Endothelial cell of umbilical vein (primary cell): ENCODE results near the gene ELOVL1. TPM values are rescaled to one million over a fixed set of nuclear protein-coding genes. Genes with fewer than 3 reads are reported as not detected.

ENCODE experiments used
- BruUV-seq: library from RNA; stranded (reverse); fragments of 400-500 nt; replicated peaks from 2 replicates; lab custom pipeline; 2021; lab: Mats Ljungman, UMichigan
- CTCF ChIA-PET: fragments of 300-600, 350-600 bp; sonication (Branson Sonifier 250); formaldehyde crosslinking; loops from one replicate; lab custom pipeline; 2021; ENCODE audit warnings: antibody characterized with exemption, inconsistent platforms; lab: Charles Lee
- POLR2A ChIA-PET: fragments of 300-600, 350-600 bp; sonication (Branson Sonifier 250); formaldehyde crosslinking; loops from one replicate; lab custom pipeline; 2021; ENCODE audit warnings: antibody characterized with exemption, inconsistent platforms; lab: Charles Lee
- DNase-seq: peaks from one replicate; pipeline ENCODE4 v3.0.0-alpha.2; 2011; ENCODE audit warnings: low read depth, low spot score
- FAIRE-seq: peaks from 2 replicates; lab custom pipeline; 2011; peaks lifted over from hg19 to GRCh38; lab: Jason Lieb, UNC
- H2AFZ ChIP-seq: 2 replicates; pipeline ENCODE4 v1.6.0; 2012; ENCODE audit warnings: low read depth, low read length, control low read depth, inconsistent platforms
- H3K27ac ChIP-seq: 2 replicates; pipeline ENCODE4 v1.5.1; 2011; ENCODE audit warnings: low read depth, mild to moderate bottlenecking, control low read depth, low read length, moderate library complexity; ENCODE audit not compliant: insufficient read depth
- H3K27me3 ChIP-seq, 2 experiments: 2 replicates each; pipeline versions ENCODE4 v1.6.0 to v1.6.1; 2011; ENCODE audit warnings: low read length in 2 of 2, mixed read lengths in 1 of 2; ENCODE audit not compliant: control insufficient read depth in 2 of 2, insufficient read depth in 2 of 2
- H3K36me3 ChIP-seq, 2 experiments: 2 replicates in 1 of 2; 3 replicates in 1 of 2; pipeline ENCODE4 v1.5.1; 2011; ENCODE audit warnings: low read length in 2 of 2, mild to moderate bottlenecking in 1 of 2, moderate library complexity in 1 of 2; ENCODE audit not compliant: control insufficient read depth in 2 of 2, insufficient read depth in 2 of 2; ENCODE audit errors: extremely low read depth in 1 of 2
- H3K4me1 ChIP-seq: 3 replicates; pipeline ENCODE4 v1.5.1; 2011; ENCODE audit warnings: mild to moderate bottlenecking, low read length; ENCODE audit not compliant: control insufficient read depth, insufficient read depth; ENCODE audit errors: extremely low read depth
- H3K4me2 ChIP-seq: 2 replicates; pipeline ENCODE4 v1.6.1; 2011; ENCODE audit warnings: low read length, control low read depth, mixed read lengths; ENCODE audit not compliant: insufficient read depth
- H3K4me3 ChIP-seq, 3 experiments: fragments of 200-600 bp in 1 of 3; sonication (generic), shearing (Covaris generic) in 1 of 3; replicated peaks in 1 of 3; 2 replicates each; pipeline ENCODE4 v1.5.1; 2011 to 2016; ENCODE audit warnings: control low read depth in 3 of 3, low read length in 3 of 3, mild to moderate bottlenecking in 2 of 3, inconsistent platforms in 1 of 3, low read depth in 1 of 3, moderate library complexity in 1 of 3; ENCODE audit not compliant: insufficient read depth in 1 of 3
- H3K79me2 ChIP-seq: 2 replicates; pipeline ENCODE4 v1.6.0; 2012; ENCODE audit warnings: low read length, inconsistent platforms; ENCODE audit not compliant: control insufficient read depth, insufficient read depth
- H3K9ac ChIP-seq: replicated peaks from 2 replicates; pipeline ENCODE3; 2011; ENCODE audit warnings: low read length, control low read depth; ENCODE audit not compliant: insufficient read depth; ENCODE audit errors: extremely low read depth
- H3K9me1 ChIP-seq: replicated peaks from 3 replicates; pipeline ENCODE4 v1.6.0; 2011; ENCODE audit warnings: mild to moderate bottlenecking, low read length; ENCODE audit not compliant: control insufficient read depth, insufficient read depth; ENCODE audit errors: extremely low read depth
- H3K9me3 ChIP-seq: replicated peaks from 2 replicates; pipeline ENCODE4 v1.5.1; 2012; ENCODE audit warnings: low read length, inconsistent platforms; ENCODE audit not compliant: control insufficient read depth, insufficient read depth
- H4K20me1 ChIP-seq: replicated peaks from 2 replicates; pipeline ENCODE3; 2011; ENCODE audit warnings: mild to moderate bottlenecking, low read length; ENCODE audit not compliant: control insufficient read depth, insufficient read depth; ENCODE audit errors: extremely low read depth
- CTCF ChIP-seq, 2 donors: IDR thresholded peaks; 1 replicate in 1 of 2; 2 replicates in 1 of 2; pipeline ENCODE4 v1.5.1; 2011; ENCODE audit warnings: low read length in 2 of 2, mild to moderate bottlenecking in 2 of 2, moderate library complexity in 2 of 2, control low read depth in 1 of 2, inconsistent platforms in 1 of 2, low read depth in 1 of 2; ENCODE audit not compliant: insufficient read depth in 1 of 2; ENCODE audit errors: extremely low read depth in 1 of 2
- EZH2 ChIP-seq: IDR thresholded peaks from 2 replicates; pipeline ENCODE4 v1.6.1; 2012; ENCODE audit warnings: borderline replicate concordance, low read depth, mild to moderate bottlenecking, moderate library complexity, low read length, inconsistent platforms; ENCODE audit not compliant: severe bottlenecking
- FOS ChIP-seq: IDR thresholded peaks from 2 replicates; pipeline ENCODE4 v1.6.1; 2011; ENCODE audit warnings: mild to moderate bottlenecking, low read length, moderate library complexity, borderline replicate concordance; ENCODE audit not compliant: insufficient read depth
- GATA2 ChIP-seq: IDR thresholded peaks from 2 replicates; pipeline ENCODE4 v1.7.0; 2011; ENCODE audit warnings: low read depth, mild to moderate bottlenecking, moderate library complexity, mixed read lengths, low read length; ENCODE audit not compliant: insufficient read length, insufficient read depth
- JUN ChIP-seq: IDR thresholded peaks from 2 replicates; pipeline ENCODE4 v1.6.1; 2011; ENCODE audit warnings: borderline replicate concordance, low read depth; ENCODE audit not compliant: insufficient read length, insufficient read depth
- MAX ChIP-seq: IDR thresholded peaks from 2 replicates; pipeline ENCODE4 v1.6.1; 2011; ENCODE audit not compliant: insufficient read depth, insufficient read length
- MYC ChIP-seq: IDR thresholded peaks from one replicate; pipeline ENCODE4 v1.6.1; 2011; ENCODE audit warnings: mild to moderate bottlenecking, low read depth, low read length
- POLR2A ChIP-seq: IDR thresholded peaks from 2 replicates; pipeline ENCODE4 v1.6.1; 2012; ENCODE audit warnings: low read depth, mild to moderate bottlenecking, control low read depth, low read length
- POLR2AphosphoS5 ChIP-seq: IDR thresholded peaks from 2 replicates; pipeline ENCODE4 v1.6.1; 2012; ENCODE audit warnings: low read depth, mild to moderate bottlenecking, control low read depth, low read length, moderate library complexity; ENCODE audit not compliant: insufficient read depth
- dilution Hi-C: fragments of 300-500 bp; cut with MboI; formaldehyde crosslinking; loops from one replicate; pipeline ENCODE4 v1.15.0; 2019; ENCODE audit warnings: low sequenced_read_pairs; ENCODE audit not compliant: extremely low pct_ligation_motif_present
- intact Hi-C: fragments of 100-400 bp; cut with micrococcal nuclease; formaldehyde crosslinking; loops from one replicate; pipeline ENCODE4 v1.10.0; 2022
- polyA plus RNA-seq, 4 experiments: library from polyadenylated mRNA; depleted of rRNA in 3 of 4; stranded (reverse) in 3 of 4; unstranded in 1 of 4; fragments of >200 nt; gene quantifications; 2 replicates each; pipeline versions ENCODE4 v1.2.1 to v1.2.3, GENCODE V29; 2011 to 2012; ENCODE audit warnings: missing spikeins in 1 of 4
- total RNA-seq: library from RNA; stranded (reverse); gene quantifications from 2 replicates; pipeline ENCODE4 v1.2.3, GENCODE V29; 2021

ELOVL1 gene
- total and polyA plus RNA-seq, 2 donors (not counting 3 experiments of a cell fraction or from before 2014, with no cell fraction given): 134 to 303 TPM

GRCh38 chr1:43363283-43363934 lies 4.4 kb downstream of the ELOVL1 start:
- no peaks in the 10 kb centered on the region for H3K9me3 ChIP-seq
- ChIA-PET CTCF (no interaction called here), POLR2A (no interaction called here)
- H3K27ac ChIP-seq: no peak overlapping the region
- TF ChIP-seq FOS (no peak), MYC (no peak), POLR2AphosphoS5 (no peak), CTCF (IDR thresholded peaks at IDR 0.05; ENCODE audit: extremely low read depth in 1 of 2, insufficient read depth in 1 of 2, low read depth in 1 of 2, low read length in 2 of 2) (no peak), GATA2 (no peak), JUN (no peak), EZH2 (no peak), MAX (no peak), POLR2A (no peak)
- H3K4me2 ChIP-seq: no peak overlapping the region
- FAIRE-seq (no peak), DNase-seq (no peak)
- H3K9ac ChIP-seq: no peak overlapping the region
- no peak overlapping the region for H2AFZ ChIP-seq
- H3K4me3 ChIP-seq: no peak overlapping the region
- H3K27me3 ChIP-seq: no peaks in the 10 kb centered on the region
- H3K4me1 ChIP-seq: peaks cover 44% of the 10 kb centered on the region
- intact Hi-C loops (no loop called here), dilution Hi-C loops (no loop called here)
- no peaks in the 10 kb centered on the region for H4K20me1 ChIP-seq
- BruUV-seq: no TSS peak
- no peaks in the 10 kb centered on the region for H3K9me1 ChIP-seq
- H3K36me3 ChIP-seq: peaks cover 15 to 22% of the 10 kb centered on the region in 2 experiments
- H3K79me2 ChIP-seq: peaks cover 69% of the 10 kb centered on the region
